CD14-positive monocyte (primary cell): Measurements from ENCODE around the gene OR6K3. TPM values are rescaled to one million over a fixed set of nuclear protein-coding genes. Genes with fewer than 3 reads are reported as not detected.

ENCODE experiments used
- DNase-seq, 3 donors: peaks; one replicate each; pipeline ENCODE4 v3.0.0-alpha.2; 2011 to 2022
- H2AFZ ChIP-seq: 2 replicates; pipeline ENCODE4 v1.6.0; 2012; ENCODE audit warnings: mild to moderate bottlenecking, low read depth, low read length, inconsistent platforms; ENCODE audit not compliant: insufficient read depth, poor library complexity, severe bottlenecking
- H3K27ac ChIP-seq, 2 donors: 1 replicate in 1 of 2; 2 replicates in 1 of 2; pipeline ENCODE4 v1.5.1; 2012 to 2013; ENCODE audit warnings: low read length in 2 of 2, control low read depth in 1 of 2, inconsistent platforms in 1 of 2, low read depth in 1 of 2, mild to moderate bottlenecking in 1 of 2
- H3K27me3 ChIP-seq, 2 donors: one replicate each; pipeline versions ENCODE4 v1.6.0 to v1.6.1; 2011 to 2013; ENCODE audit warnings: low read length in 2 of 2; ENCODE audit not compliant: control insufficient read depth in 2 of 2, insufficient read depth in 2 of 2
- H3K36me3 ChIP-seq, 2 donors: replicated peaks in 1 of 2; 1 replicate in 1 of 2; 2 replicates in 1 of 2; pipeline versions ENCODE4 v1.5.1 to v1.6.1; 2012 to 2013; ENCODE audit warnings: low read length in 2 of 2, control low read depth in 1 of 2, inconsistent platforms in 1 of 2, mild to moderate bottlenecking in 1 of 2; ENCODE audit not compliant: insufficient read depth in 2 of 2, control insufficient read depth in 1 of 2
- H3K4me1 ChIP-seq, 2 donors: 1 replicate in 1 of 2; 2 replicates in 1 of 2; pipeline versions ENCODE4 v1.5.1 to v1.6.1; 2012 to 2013; ENCODE audit warnings: low read length in 2 of 2, control low read depth in 1 of 2, inconsistent platforms in 1 of 2, mild to moderate bottlenecking in 1 of 2, moderate library complexity in 1 of 2; ENCODE audit not compliant: insufficient read depth in 2 of 2, control insufficient read depth in 1 of 2
- H3K4me2 ChIP-seq: replicated peaks from 2 replicates; pipeline ENCODE3; 2012; ENCODE audit warnings: low read length, moderate library complexity, mild to moderate bottlenecking; ENCODE audit not compliant: poor library complexity, severe bottlenecking; ENCODE audit errors: extremely low read depth
- H3K4me3 ChIP-seq, 3 experiments: fragments of 200-600 bp in 1 of 3; sonication (generic) in 1 of 3; replicated peaks in 1 of 3; 1 replicate in 2 of 3; 2 replicates in 1 of 3; pipeline ENCODE4 v1.5.1; 2011 to 2013; ENCODE audit warnings: low read length in 3 of 3, mild to moderate bottlenecking in 3 of 3, control low read depth in 2 of 3, low read depth in 2 of 3, inconsistent platforms in 1 of 3, moderate library complexity in 1 of 3
- H3K79me2 ChIP-seq: 2 replicates; pipeline ENCODE4 v1.6.0; 2012; ENCODE audit warnings: mild to moderate bottlenecking, control low read depth, inconsistent platforms, low read length, moderate library complexity; ENCODE audit not compliant: insufficient read depth
- H3K9ac ChIP-seq: 2 replicates; pipeline ENCODE4 v1.6.0; 2017; ENCODE audit warnings: low read length, mild to moderate bottlenecking; ENCODE audit not compliant: insufficient read depth, poor library complexity, severe bottlenecking
- H3K9me3 ChIP-seq, 2 donors: replicated peaks in 1 of 2; 1 replicate in 1 of 2; 2 replicates in 1 of 2; pipeline versions ENCODE4 v1.5.1 to v1.6.1; 2012 to 2013; ENCODE audit warnings: low read length in 2 of 2, control low read depth in 1 of 2; ENCODE audit not compliant: control insufficient read depth in 1 of 2, insufficient read depth in 1 of 2
- H4K20me1 ChIP-seq: 2 replicates; pipeline ENCODE4 v1.6.0; 2012; ENCODE audit warnings: mild to moderate bottlenecking, low read length, control low read depth, moderate library complexity; ENCODE audit not compliant: insufficient read depth
- H3K27ac Mint-ChIP-seq, 7 donors: one replicate each; pipeline ENCODE4 v1.8.0; 2020; ENCODE audit warnings: mild to moderate bottlenecking in 7 of 7, mixed read lengths in 7 of 7, moderate library complexity in 6 of 7, inconsistent platforms in 2 of 7
- H3K27me3 Mint-ChIP-seq, 3 donors: one replicate each; pipeline ENCODE4 v1.8.0; 2021 to 2022; ENCODE audit warnings: low read depth in 3 of 3, mild to moderate bottlenecking in 3 of 3, mixed read lengths in 3 of 3, moderate library complexity in 3 of 3, inconsistent platforms in 1 of 3
- H3K36me3 Mint-ChIP-seq, 2 donors: one replicate each; pipeline ENCODE4 v1.8.0; 2020; ENCODE audit warnings: mixed read lengths in 2 of 2, inconsistent platforms in 1 of 2, mild to moderate bottlenecking in 1 of 2
- H3K4me1 Mint-ChIP-seq: one replicate; pipeline ENCODE4 v1.8.0; 2020; ENCODE audit warnings: mild to moderate bottlenecking, mixed read lengths
- H3K4me3 Mint-ChIP-seq, 2 donors: one replicate each; pipeline ENCODE4 v1.8.0; 2020; ENCODE audit warnings: mild to moderate bottlenecking in 2 of 2, mixed read lengths in 2 of 2, moderate library complexity in 1 of 2
- H3K9me3 Mint-ChIP-seq, 7 donors: one replicate each; pipeline ENCODE4 v1.8.0; 2020 to 2022; ENCODE audit warnings: mixed read lengths in 7 of 7, mild to moderate bottlenecking in 6 of 7, moderate library complexity in 6 of 7, inconsistent platforms in 2 of 7
- WGBS: methylation state at CpG from one replicate; pipeline ENCODE4 v1.1.5; 2013; ENCODE audit warnings: missing lambda C conversion rate; ENCODE audit not compliant: insufficient coverage; 5-methylcytosine and 5-hydroxymethylcytosine counted together
- intact Hi-C, 2 donors: fragments of 100-400 bp; cut with micrococcal nuclease; formaldehyde crosslinking; loops; one replicate each; pipeline versions ENCODE4 v1.15.0 to v1.15.1; 2023
- polyA minus RNA-seq: library from RNA; depleted of rRNA, polyadenylated mRNA; stranded (reverse); fragments of >200 nt; gene quantifications from 2 replicates; pipeline ENCODE4 v1.2.3, GENCODE V29; 2012
- polyA plus RNA-seq, 3 donors: library from polyadenylated mRNA; depleted of rRNA in 1 of 3; unstranded in 2 of 3; stranded (reverse) in 1 of 3; fragments of 300-500 nt in 2 of 3; fragments of >200 nt in 1 of 3; fragmentation: Illumina TruSeq in 2 of 3; gene quantifications; 1 replicate in 2 of 3; 2 replicates in 1 of 3; pipeline ENCODE4 v1.2.3, GENCODE V29; 2012 to 2021
- total RNA-seq, 12 experiments: library from RNA in 1 of 12; stranded (reverse) in 1 of 12; fragments of 120-200 nt in 1 of 12; gene quantifications; one replicate each; pipeline ENCODE4 v1.2.4 and lab custom pipeline; 2013 to 2026; ENCODE audit warnings: mixed read lengths in 6 of 12, inconsistent platforms in 1 of 12
- TF ChIP-seq, protein P1 (sequence below): fragments of 200-600 bp; IDR thresholded peaks from one replicate; pipeline ENCODE4 v1.8.0; 2022; ENCODE audit warnings: antibody characterized with exemption, mild to moderate bottlenecking

The OR6K3 gene
- not detected for total RNA-seq (2013)
- polyA plus RNA-seq (not detected), polyA minus RNA-seq (0.24 TPM in 1 of 2 replicates, not detected in the other), total RNA-seq (lab: John Stamatoyannopoulos, UW) (0 to 0.23 (median 0) reads per million in 11 experiments)

- Histone ChIP-seq H3K79me2 (no peaks in the 10 kb centered on the region), H2AFZ (no peak within 1 kb of the TSS), H3K27me3 (no peaks in the 10 kb centered on the region), H4K20me1 (no peaks in the 10 kb centered on the region), H3K36me3 (no peaks in the 10 kb centered on the region), H3K9me3 (no peaks in the 10 kb centered on the region), H3K4me1 (no peaks in the 10 kb centered on the region), H3K27ac (no peak within 1 kb of the TSS), H3K9ac (no peak within 1 kb of the TSS), H3K4me2 (no peak within 1 kb of the TSS), H3K4me3 (no peak within 1 kb of the TSS)
- Mint-ChIP-seq H3K27ac (no peak within 1 kb of the TSS), H3K4me1 (no peaks in the 10 kb centered on the region), H3K36me3 (no peaks in the 10 kb centered on the region), H3K4me3 (no peak within 1 kb of the TSS), H3K9me3 (peaks cover 0 to 2% (median 0%) of the 10 kb centered on the region in 7 donors), H3K27me3 (no peaks in the 10 kb centered on the region)
- WGBS = no CpG with 5 or more reads among the region's 2 CpGs
- no peak for DNase-seq
- TF ChIP-seq, protein P1, sequence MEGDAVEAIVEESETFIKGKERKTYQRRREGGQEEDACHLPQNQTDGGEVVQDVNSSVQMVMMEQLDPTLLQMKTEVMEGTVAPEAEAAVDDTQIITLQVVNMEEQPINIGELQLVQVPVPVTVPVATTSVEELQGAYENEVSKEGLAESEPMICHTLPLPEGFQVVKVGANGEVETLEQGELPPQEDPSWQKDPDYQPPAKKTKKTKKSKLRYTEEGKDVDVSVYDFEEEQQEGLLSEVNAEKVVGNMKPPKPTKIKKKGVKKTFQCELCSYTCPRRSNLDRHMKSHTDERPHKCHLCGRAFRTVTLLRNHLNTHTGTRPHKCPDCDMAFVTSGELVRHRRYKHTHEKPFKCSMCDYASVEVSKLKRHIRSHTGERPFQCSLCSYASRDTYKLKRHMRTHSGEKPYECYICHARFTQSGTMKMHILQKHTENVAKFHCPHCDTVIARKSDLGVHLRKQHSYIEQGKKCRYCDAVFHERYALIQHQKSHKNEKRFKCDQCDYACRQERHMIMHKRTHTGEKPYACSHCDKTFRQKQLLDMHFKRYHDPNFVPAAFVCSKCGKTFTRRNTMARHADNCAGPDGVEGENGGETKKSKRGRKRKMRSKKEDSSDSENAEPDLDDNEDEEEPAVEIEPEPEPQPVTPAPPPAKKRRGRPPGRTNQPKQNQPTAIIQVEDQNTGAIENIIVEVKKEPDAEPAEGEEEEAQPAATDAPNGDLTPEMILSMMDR = no peak
- intact Hi-C loops = no loop called here
These were observed at the start of gene OR6K3 for GRCh38 chr1:158720620-158721019. TSS of gene OR6K3 (minus strand) at chr1:158720720. CDS start at chr1:158718115, 2,605 bp downstream.

GRCh38 chr1:158754420-158754819 lies 33.9 kb upstream of the OR6K3 start, which contains the start of gene OR6K6:
TSS of gene OR6K6 (plus strand) at chr1:158754720. CDS start at chr1:158754888, 168 bp downstream.
- H3K79me2 ChIP-seq = no peaks in the 10 kb centered on the region
- Mint-ChIP-seq H3K27me3 (peaks cover 0 to 1% (median 1%) of the 10 kb centered on the region in 3 donors), H3K9me3 (peaks cover 0 to 5% (median 1%) of the 10 kb centered on the region in 7 donors), H3K4me3 (no peak within 1 kb of the TSS), H3K36me3 (no peaks in the 10 kb centered on the region), H3K27ac (no peak within 1 kb of the TSS), H3K4me1 (peaks cover 12% of the 10 kb centered on the region)
- H3K4me1 ChIP-seq = no peaks in the 10 kb centered on the region
- no peaks in the 10 kb centered on the region for H3K36me3 ChIP-seq
- H3K4me3 ChIP-seq = no peak within 1 kb of the TSS
- H4K20me1 ChIP-seq = no peaks in the 10 kb centered on the region
- H3K27ac ChIP-seq = no peak within 1 kb of the TSS
- TF ChIP-seq, protein P1 = no peak
- H3K27me3 ChIP-seq = no peaks in the 10 kb centered on the region
- intact Hi-C loops = no loop called here
- no peak within 1 kb of the TSS for H2AFZ ChIP-seq
- no peak within 1 kb of the TSS for H3K4me2 ChIP-seq
- DNase-seq = no peak
- no peaks in the 10 kb centered on the region for H3K9me3 ChIP-seq
- no CpG with 5 or more reads among the region's 2 CpGs for WGBS
- no peak within 1 kb of the TSS for H3K9ac ChIP-seq
